ENCODE results near the gene TMEM62. TPM values are rescaled to one million over a fixed set of nuclear protein-coding genes. Genes with fewer than 3 reads are reported as not detected.
A peak's percentile ranks its signal among the peaks of the same experiment; 100 is the strongest.

The TMEM62 gene
- total RNA-seq, 1 donor from 2014 or later: 26.2 TPM

GRCh38 chr15:43105778-43106485, 27.5 kb upstream of the TMEM62 start, which contains the start of gene UBR1:
UBR1 (minus strand) TSS chr15:43106038; CDS start chr15:43106022, 16 bp downstream.
- Histone ChIP-seq H3K27me3 (ENCODE audit: low read depth) (no peaks in the 10 kb centered on the region), H3K4me3 (peak within 1 kb of the TSS; percentile 73), H3K9me3 (no peaks in the 10 kb centered on the region), H3K4me1 (peaks cover 33% of the 10 kb centered on the region), H3K27ac (peak within 1 kb of the TSS; percentile 96), H3K36me3 (peaks cover 3% of the 10 kb centered on the region)
- intact Hi-C loops (cut with DNase I): no loop called here
- peak; percentile 97 for ATAC-seq
- no peak for TF ChIP-seq CTCF (IDR thresholded peaks at IDR 0.05)
- DNase-seq: peak; percentile 94

- no peak for ATAC-seq
- TF ChIP-seq CTCF (IDR thresholded peaks at IDR 0.05): no peak
- Histone ChIP-seq H3K27me3 (ENCODE audit: low read depth) (no peaks in the 10 kb centered on the region), H3K27ac (peak overlapping the region; percentile 96), H3K9me3 (no peaks in the 10 kb centered on the region), H3K4me3 (peak overlapping the region; percentile 73), H3K36me3 (no peaks in the 10 kb centered on the region), H3K4me1 (peaks cover 33% of the 10 kb centered on the region)
- no peak for DNase-seq
- intact Hi-C loops (cut with DNase I): no loop called here
Observed at GRCh38 chr15:43106486-43106829, 26.9 kb upstream of the TMEM62 start.

- Histone ChIP-seq H3K4me1 (peaks cover 32% of the 10 kb centered on the region), H3K27ac (no peak overlapping the region), H3K9me3 (no peaks in the 10 kb centered on the region), H3K36me3 (no peaks in the 10 kb centered on the region), H3K4me3 (no peak overlapping the region), H3K27me3 (ENCODE audit: low read depth) (no peaks in the 10 kb centered on the region)
- TF ChIP-seq CTCF (IDR thresholded peaks at IDR 0.05): no peak
- ATAC-seq (no peak), DNase-seq (no peak)
- intact Hi-C loops (cut with DNase I): no loop called here
Observed at GRCh38 chr15:43107751-43108150, 25.6 kb upstream of the TMEM62 start.

- Histone ChIP-seq H3K4me3 (no peak overlapping the region), H3K27ac (no peak overlapping the region), H3K27me3 (ENCODE audit: low read depth) (no peaks in the 10 kb centered on the region), H3K9me3 (no peaks in the 10 kb centered on the region), H3K36me3 (no peaks in the 10 kb centered on the region), H3K4me1 (peaks cover 6% of the 10 kb centered on the region)
- intact Hi-C loops (cut with DNase I): no loop called here
- ATAC-seq (no peak), DNase-seq (no peak)
- no peak for TF ChIP-seq CTCF (IDR thresholded peaks at IDR 0.05)
Observed at GRCh38 chr15:43111354-43111753, 22.0 kb upstream of the TMEM62 start.

- DNase-seq: no peak
- H3K9me3 ChIP-seq: no peaks in the 10 kb centered on the region
- no peak for ATAC-seq
- no peak for TF ChIP-seq CTCF (IDR thresholded peaks at IDR 0.05)
- H3K27ac ChIP-seq: no peak overlapping the region
- peaks cover 9% of the 10 kb centered on the region for H3K4me1 ChIP-seq
- H3K27me3 ChIP-seq (ENCODE audit: low read depth): no peaks in the 10 kb centered on the region
- no peak overlapping the region for H3K4me3 ChIP-seq
- intact Hi-C loops (cut with DNase I): no loop called here
- H3K36me3 ChIP-seq: no peaks in the 10 kb centered on the region
Observed at GRCh38 chr15:43118286-43118685, 15.1 kb upstream of the TMEM62 start.

Measured in lower lobe of right lung (tissue), 2 donors.